K562 (cell line): Measurements from ENCODE around the gene CPPED1. TPM values are rescaled to one million over a fixed set of nuclear protein-coding genes. Genes with fewer than 3 reads are reported as not detected.

ENCODE experiments used
- ARID3A ChIP-seq: IDR thresholded peaks from 2 replicates; pipeline ENCODE4 v1.6.1; 2012; ENCODE audit warnings: low read depth, low read length, improper control_type of control experiment, borderline replicate concordance
- DACH1 ChIP-seq: fragments of 450-650 bp; IDR thresholded peaks from 2 replicates; pipeline ENCODE4 v1.6.1; 2018; ENCODE audit not compliant: partially characterized antibody
- KDM1A ChIP-seq, 2 experiments: fragments of 450-650 bp; IDR thresholded peaks; 2 replicates each; pipeline ENCODE4 v1.6.1; 2016; ENCODE audit warnings: mild to moderate bottlenecking in 2 of 2
- MBD2 ChIP-seq: sonication (generic); IDR thresholded peaks from 2 replicates; pipeline ENCODE4 v1.6.1; 2016; ENCODE audit warnings: low read depth, borderline replicate concordance
- MCM5 ChIP-seq: fragments of 450-650 bp; IDR thresholded peaks from 2 replicates; pipeline ENCODE4 v1.6.1; 2016; ENCODE audit warnings: low read depth
- MGA ChIP-seq: fragments of 450-650 bp; IDR thresholded peaks from 2 replicates; pipeline ENCODE4 v1.6.1; 2016; ENCODE audit warnings: mild to moderate bottlenecking, moderate library complexity
- MLX ChIP-seq, 2 experiments: fragments of 450-650 bp in 1 of 2; sonication (generic) in 1 of 2; formaldehyde crosslinking; conservative IDR thresholded peaks; 2 replicates each; pipeline versions ENCODE4 v1.4.0 to v1.8.1; 2020 to 2022; ENCODE audit warnings: mild to moderate bottlenecking in 1 of 2, missing genetic modification reagents in 1 of 2
- PHB2 ChIP-seq: fragments of 450-650 bp; IDR thresholded peaks from 2 replicates; pipeline ENCODE4 v1.6.1; 2017; ENCODE audit warnings: low read depth
- PTRF ChIP-seq: fragments of 450-650 bp; IDR thresholded peaks from 2 replicates; pipeline ENCODE4 v1.6.1; 2016; ENCODE audit warnings: mild to moderate bottlenecking, missing genetic modification characterization, missing compliant biosample characterization
- SMARCA5 ChIP-seq: fragments of 450-650 bp; IDR thresholded peaks from 2 replicates; pipeline ENCODE4 v1.6.1; 2016
- ZKSCAN3 ChIP-seq: fragments of 250-450 bp; sonication (Bioruptor Pico); IDR thresholded peaks from 2 replicates; pipeline ENCODE4 v1.4.0; 2020
- ZNF583 ChIP-seq: fragments of 250-450 bp; sonication (Bioruptor Pico); IDR thresholded peaks from 2 replicates; pipeline ENCODE4 v1.4.0; 2020
- ZNF584 ChIP-seq: fragments of 200-800 bp; sonication (Bioruptor generic); IDR thresholded peaks from 2 replicates; pipeline ENCODE4 v1.6.1; 2016; ENCODE audit warnings: low read depth, mild to moderate bottlenecking, missing genetic modification characterization, missing compliant biosample characterization
- polyA plus RNA-seq, 8 experiments: library from polyadenylated mRNA; depleted of rRNA in 4 of 8; stranded (reverse) in 5 of 8; unstranded in 3 of 8; fragments of >200 nt; fragmentation: Nextera tagmentation in 2 of 8; fragmentation: Illumina TruSeq in 1 of 8; extraction: Ambion mirVana in 2 of 8; extraction: Trizol in 1 of 8; gene quantifications; 2 replicates each; pipeline versions ENCODE4 v1.2.1 to v1.2.3, GENCODE V29; 2011 to 2014; ENCODE audit warnings: inconsistent platforms in 1 of 8, missing spikeins in 1 of 8
- total RNA-seq, 7 experiments: library from RNA; depleted of rRNA in 6 of 7; stranded (reverse); fragments of >200 nt in 6 of 7; fragmentation: Illumina TruSeq in 2 of 7; extraction: Trizol in 2 of 7; gene quantifications; 2 replicates each; pipeline versions ENCODE4 v1.2.1 to v1.2.3, GENCODE V29; 2011 to 2021; ENCODE audit warnings: low replicate concordance in 1 of 7

Gene CPPED1
- total and polyA plus RNA-seq, 9 of the 15 experiments (the other 6 are each of a cell fraction or from before 2014, with no cell fraction given), result 7.5 to 25.7 (median 16.9) TPM

GRCh38 chr16:12613131-12613991 is 190.3 kb downstream of the CPPED1 start (continued):
- TF ChIP-seq ZNF584 (CRISPR knock-in tag), result no peak
- peak; percentile 23; the same call in 1 of the 2 replicates for TF ChIP-seq MBD2
- TF ChIP-seq ZNF583 (CRISPR knock-in tag), result peak; percentile 73; the same call in 1 of the 2 replicates
- TF ChIP-seq KDM1A (IDR thresholded peaks at IDR 0.05), result peak; percentile 70 to 73
- TF ChIP-seq PHB2, result peak; percentile 65; the same call in 1 of the 2 replicates
- TF ChIP-seq ZKSCAN3 (CRISPR knock-in tag), result no peak
- peak; percentile 82 for TF ChIP-seq PTRF (tag)
- TF ChIP-seq MLX (CRISPR knock-in tag; conservative IDR thresholded peaks at IDR 0.05), result no peak
- TF ChIP-seq MGA, result 0 out of 2 replicates have a peak, but pooled peaks have one; percentile 21
- TF ChIP-seq SMARCA5, result 0 out of 2 replicates have a peak, but pooled peaks have one; percentile 22
- TF ChIP-seq DACH1, result no peak
- TF ChIP-seq ARID3A, result no peak
- no peak for TF ChIP-seq MCM5
